Bronchial epithelial cell (primary cell): Measurements from ENCODE around the gene SH2D3A. TPM values are rescaled to one million over a fixed set of nuclear protein-coding genes. Genes with fewer than 3 reads are reported as not detected.
"Not testable (repeated sequence)": the region's sequence is repeated elsewhere in the genome, so short reads cannot be mapped to it uniquely, and the experiment has no call there.

Experiments
- DNase-seq: peaks from one replicate; pipeline ENCODE4 v3.0.0-alpha.2; 2010; ENCODE audit warnings: low read depth
- FAIRE-seq: peaks from 2 replicates; lab custom pipeline; 2011; peaks lifted over from hg19 to GRCh38; lab: Jason Lieb, UNC
- H3K27me3 ChIP-seq: 2 replicates; pipeline ENCODE4 v1.5.1; 2011; ENCODE audit warnings: low read length; ENCODE audit not compliant: control insufficient read depth, insufficient read depth
- H3K36me3 ChIP-seq: 2 replicates; pipeline ENCODE4 v1.5.1; 2011; ENCODE audit warnings: low read length; ENCODE audit not compliant: control insufficient read depth, insufficient read depth
- H3K4me3 ChIP-seq: 2 replicates; pipeline ENCODE4 v1.5.1; 2011; ENCODE audit warnings: mild to moderate bottlenecking, low read depth, low read length, control low read depth
- CTCF ChIP-seq: IDR thresholded peaks from 2 replicates; pipeline ENCODE4 v1.5.1; 2011; ENCODE audit warnings: mild to moderate bottlenecking, moderate library complexity, low read length, control low read depth, inconsistent platforms; ENCODE audit not compliant: insufficient read depth, severe bottlenecking
- total RNA-seq: library from RNA; depleted of rRNA; stranded (reverse); fragments of >200 nt; gene quantifications from 2 replicates; pipeline ENCODE4 v1.2.1, GENCODE V29; 2014

Gene SH2D3A
- total RNA-seq, 1 donor from 2014 or later, result 88.5 TPM

- Histone ChIP-seq H3K36me3 (no peaks in the 10 kb centered on the region), H3K27me3 (no peaks in the 10 kb centered on the region), H3K4me3 (no peak overlapping the region)
- FAIRE-seq (no peak), DNase-seq (no peak)
- peak; percentile 23 for TF ChIP-seq CTCF
Measured at GRCh38 chr19:6769006-6769619, 1.9 kb upstream of the SH2D3A start.

- TF ChIP-seq CTCF, result no peak
- FAIRE-seq, result no peak
- peak overlapping the region; percentile 74 for H3K4me3 ChIP-seq
Measured at GRCh38 chr19:6768236-6768785, 1.1 kb upstream of the SH2D3A start.

GRCh38 chr19:6767081-6767356 lies 216 bp downstream of the SH2D3A start:
- peak; percentile 66 for DNase-seq
- FAIRE-seq, result no peak
- no peak for TF ChIP-seq CTCF

More at GRCh38 chr19:6768236-6768785, 1.1 kb upstream of the SH2D3A start:
- peaks cover 4% of the 10 kb centered on the region for H3K36me3 ChIP-seq
- DNase-seq, result no peak
- H3K27me3 ChIP-seq, result no peaks in the 10 kb centered on the region

GRCh38 chr19:6766357-6767080 lies 716 bp downstream of the SH2D3A start:
- peak; percentile 9 for TF ChIP-seq CTCF
- FAIRE-seq (no peak), DNase-seq (peak; percentile 59)
- peaks cover 5% of the 10 kb centered on the region for H3K36me3 ChIP-seq
- H3K27me3 ChIP-seq, result no peaks in the 10 kb centered on the region
- peak overlapping the region; percentile 74 for H3K4me3 ChIP-seq

More at GRCh38 chr19:6767081-6767356, 216 bp downstream of the SH2D3A start:
- H3K4me3 ChIP-seq, result peak overlapping the region; percentile 74
- no peaks in the 10 kb centered on the region for H3K27me3 ChIP-seq
- peaks cover 5% of the 10 kb centered on the region for H3K36me3 ChIP-seq

- peak overlapping the region; percentile 74 for H3K4me3 ChIP-seq
- FAIRE-seq, result peak; percentile 97
Measured at GRCh38 chr19:6765738-6766356, 1.4 kb downstream of the SH2D3A start.

DNA sequence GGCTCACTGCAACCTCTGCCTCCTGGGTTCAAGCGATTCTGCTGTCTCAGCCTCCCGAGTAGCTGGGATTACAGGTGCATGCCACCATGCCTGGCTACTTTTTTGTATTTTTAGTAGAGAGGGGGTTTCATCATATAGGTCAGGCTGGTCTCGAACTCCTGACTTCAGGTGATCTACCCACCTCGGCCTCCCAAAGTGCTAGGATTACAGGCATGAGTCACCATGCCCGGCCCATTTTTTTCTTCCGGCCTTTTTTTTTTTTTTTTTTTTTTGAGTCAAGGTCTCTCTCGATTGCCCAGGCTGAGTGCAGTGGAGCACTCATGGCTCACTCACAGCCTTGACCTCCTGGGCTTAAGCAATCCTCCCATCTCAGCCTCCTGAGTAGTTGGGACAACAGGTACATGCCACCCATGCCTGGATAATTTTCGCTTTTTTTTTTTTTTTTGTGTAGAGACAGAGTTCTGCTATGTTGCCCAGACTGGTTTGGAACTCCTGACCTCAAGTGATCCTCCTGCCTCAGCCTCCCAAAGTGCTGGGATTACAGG lies 4.9 kb downstream of the SH2D3A start:
- DNase-seq, result peak; percentile 39
- H3K36me3 ChIP-seq, result peaks cover 28% of the 10 kb centered on the region
- FAIRE-seq, H3K4me3 ChIP-seq, H3K27me3 ChIP-seq: not testable (repeated sequence)

More at GRCh38 chr19:6765738-6766356, 1.4 kb downstream of the SH2D3A start:
- peak; percentile 93 for DNase-seq
- Histone ChIP-seq H3K36me3 (peaks cover 9% of the 10 kb centered on the region), H3K27me3 (no peaks in the 10 kb centered on the region)
- no peak for TF ChIP-seq CTCF
